GM12878 (cell line): ENCODE results near the gene HEATR1. TPM values are rescaled to one million over a fixed set of nuclear protein-coding genes. Genes with fewer than 3 reads are reported as not detected.

Experiments used
- BRCA1 ChIP-seq: IDR thresholded peaks from 2 replicates; pipeline ENCODE4 v1.6.1; 2011; ENCODE audit warnings: low read depth, low read length, improper control_type of control experiment
- CBX3 ChIP-seq: fragments of 200-600 bp; sonication (generic); IDR thresholded peaks from 2 replicates; pipeline ENCODE4 v1.6.1; 2016; ENCODE audit warnings: low read depth, borderline replicate concordance
- CEBPB ChIP-seq, 2 experiments: fragments of 150-350 bp in 1 of 2; IDR thresholded peaks; 2 replicates each; pipeline ENCODE4 v1.6.1; 2012 to 2014; ENCODE audit warnings: low read depth in 2 of 2, low read length in 2 of 2, borderline replicate concordance in 1 of 2, inconsistent platforms in 1 of 2
- CREB1 ChIP-seq: IDR thresholded peaks from 2 replicates; pipeline ENCODE4 v1.6.1; 2012; ENCODE audit warnings: low read depth, mild to moderate bottlenecking, inconsistent platforms
- DPF2 ChIP-seq: fragments of 450-650 bp; IDR thresholded peaks from 2 replicates; pipeline ENCODE4 v1.6.1; 2017; ENCODE audit warnings: mild to moderate bottlenecking
- EED ChIP-seq: sonication (generic); IDR thresholded peaks from 2 replicates; pipeline ENCODE4 v1.6.1; 2016; ENCODE audit warnings: antibody characterized with exemption, low read depth
- EP300 ChIP-seq, 2 experiments: fragments of 150-350 bp in 1 of 2; IDR thresholded peaks; 2 replicates each; pipeline ENCODE4 v1.6.1; 2011 to 2012; ENCODE audit warnings: low read depth in 2 of 2, low read length in 2 of 2, borderline replicate concordance in 1 of 2, improper control_type of control experiment in 1 of 2, inconsistent platforms in 1 of 2; ENCODE audit not compliant: control insufficient read depth in 1 of 2
- KDM1A ChIP-seq: fragments of 200-600 bp; sonication (generic); IDR thresholded peaks from 2 replicates; pipeline ENCODE4 v1.6.1; 2016; ENCODE audit warnings: borderline replicate concordance
- MEF2A ChIP-seq: IDR thresholded peaks from 2 replicates; pipeline ENCODE4 v1.6.1; 2011; ENCODE audit warnings: low read depth, mild to moderate bottlenecking, low read length, moderate library complexity; ENCODE audit not compliant: insufficient read depth
- MYB ChIP-seq: fragments of 150-350 bp; IDR thresholded peaks from 2 replicates; pipeline ENCODE4 v1.6.1; 2014; ENCODE audit warnings: mild to moderate bottlenecking, low read depth, low read length, borderline replicate concordance
- PAX8 ChIP-seq: fragments of 450-650 bp; IDR thresholded peaks from 2 replicates; pipeline ENCODE4 v1.6.1; 2017; ENCODE audit warnings: mild to moderate bottlenecking, moderate library complexity
- RB1 ChIP-seq: fragments of 450-650 bp; formaldehyde crosslinking; IDR thresholded peaks from 2 replicates; pipeline ENCODE4 v1.6.1; 2017; ENCODE audit warnings: mild to moderate bottlenecking, borderline replicate concordance
- RELA ChIP-seq: fragments of 450-650 bp; IDR thresholded peaks from 2 replicates; pipeline ENCODE4 v1.8.0; 2014; ENCODE audit warnings: borderline replicate concordance; ENCODE audit not compliant: partially characterized antibody
- SIN3A ChIP-seq: IDR thresholded peaks from 2 replicates; pipeline ENCODE4 v1.6.1; 2012; ENCODE audit warnings: low read depth, low read length, improper control_type of control experiment
- SIX5 ChIP-seq: IDR thresholded peaks from 2 replicates; pipeline ENCODE4 v1.6.1; 2011; ENCODE audit warnings: mild to moderate bottlenecking, low read depth, low read length, moderate library complexity; ENCODE audit not compliant: severe bottlenecking
- SP1 ChIP-seq: IDR thresholded peaks from one replicate; pipeline ENCODE4 v1.6.1; 2011; ENCODE audit warnings: low read depth, low read length
- SRF ChIP-seq, 2 experiments: IDR thresholded peaks; 2 replicates each; pipeline ENCODE4 v1.6.1; 2011; ENCODE audit warnings: low read depth in 2 of 2, low read length in 2 of 2, mild to moderate bottlenecking in 1 of 2, moderate library complexity in 1 of 2
- TAF1 ChIP-seq: IDR thresholded peaks from 2 replicates; pipeline ENCODE4 v1.6.1; 2011; ENCODE audit warnings: mild to moderate bottlenecking, low read depth, low read length, borderline replicate concordance
- TCF12 ChIP-seq: IDR thresholded peaks from 2 replicates; pipeline ENCODE4 v1.6.1; 2011; ENCODE audit warnings: low read depth, mild to moderate bottlenecking, low read length
- YY1 ChIP-seq: IDR thresholded peaks from 2 replicates; pipeline ENCODE4 v1.6.1; 2011; ENCODE audit warnings: low read depth, mild to moderate bottlenecking, low read length
- ZNF24 ChIP-seq: fragments of 450-650 bp; IDR thresholded peaks from 2 replicates; pipeline ENCODE4 v1.6.1; 2017; ENCODE audit warnings: antibody characterized with exemption, mild to moderate bottlenecking
- polyA plus RNA-seq, 11 experiments: library from polyadenylated mRNA; depleted of rRNA in 4 of 11; unstranded in 6 of 11; stranded (reverse) in 5 of 11; fragments of >200 nt; fragmentation: Nextera tagmentation in 4 of 11; fragmentation: Illumina TruSeq in 1 of 11; extraction: Ambion mirVana in 4 of 11; extraction: Trizol in 1 of 11; gene quantifications; 1 replicate in 1 of 11; 2 replicates in 10 of 11; pipeline versions ENCODE4 v1.2.1 to v1.2.3, GENCODE V29; 2011 to 2016; ENCODE audit warnings: inconsistent platforms in 2 of 11, missing spikeins in 2 of 11, low read depth in 1 of 11
- total RNA-seq, 4 experiments: library from RNA; depleted of rRNA in 3 of 4; stranded (reverse); fragments of >200 nt in 3 of 4; fragmentation: Illumina TruSeq in 1 of 4; extraction: Trizol in 1 of 4; gene quantifications; 2 replicates each; pipeline versions ENCODE4 v1.2.1 to v1.2.3, GENCODE V29; 2013 to 2021
- TF ChIP-seq, protein P1 (sequence below): fragments of 450-650 bp; IDR thresholded peaks from 2 replicates; pipeline ENCODE4 v1.6.1; 2017; ENCODE audit warnings: borderline replicate concordance
- TF ChIP-seq, protein P2 (sequence below): fragments of 150-350 bp; IDR thresholded peaks from 2 replicates; pipeline ENCODE4 v1.6.1; 2014; ENCODE audit warnings: mild to moderate bottlenecking, low read depth, low read length
- TF ChIP-seq, protein P3 (sequence below): IDR thresholded peaks from 2 replicates; pipeline ENCODE4 v1.6.1; 2011; ENCODE audit warnings: borderline replicate concordance, low read depth, mild to moderate bottlenecking, moderate library complexity, low read length; ENCODE audit not compliant: insufficient read depth, poor library complexity, severe bottlenecking
- TF ChIP-seq, protein P4 (sequence below): IDR thresholded peaks from 2 replicates; pipeline ENCODE4 v1.6.1; 2011; ENCODE audit warnings: mild to moderate bottlenecking, low read depth, low read length, moderate library complexity; ENCODE audit not compliant: insufficient replicate concordance

The HEATR1 gene
- total and polyA plus RNA-seq, 10 of the 15 experiments (the other 5 are each of a cell fraction or from before 2014, with no cell fraction given), result 8.6 to 72.3 (median 41.9) TPM

GRCh38 chr1:236524142-236524894 is 80.0 kb downstream of the HEATR1 start (continued):
- TF ChIP-seq TAF1, result peak; percentile 37; the same call in 1 of the 2 replicates
- no peak for TF ChIP-seq RELA
- no peak for TF ChIP-seq ZNF24
- TF ChIP-seq BRCA1, result no peak
- TF ChIP-seq RB1, result peak; percentile 36; the same call in 1 of the 2 replicates
- TF ChIP-seq DPF2, result 0 out of 2 replicates have a peak, but pooled peaks have one; percentile 50
- TF ChIP-seq PAX8, result no peak
- peak; percentile 86 for TF ChIP-seq YY1
- TF ChIP-seq MYB, result no peak
- TF ChIP-seq SRF (IDR thresholded peaks at IDR 0.05; ENCODE audit: low read depth in 2 of 2, low read length in 2 of 2), result 0 out of 4 replicates have a peak, but pooled peaks of 1 of the 2 experiments have one; percentile 23
- TF ChIP-seq, protein P1, sequence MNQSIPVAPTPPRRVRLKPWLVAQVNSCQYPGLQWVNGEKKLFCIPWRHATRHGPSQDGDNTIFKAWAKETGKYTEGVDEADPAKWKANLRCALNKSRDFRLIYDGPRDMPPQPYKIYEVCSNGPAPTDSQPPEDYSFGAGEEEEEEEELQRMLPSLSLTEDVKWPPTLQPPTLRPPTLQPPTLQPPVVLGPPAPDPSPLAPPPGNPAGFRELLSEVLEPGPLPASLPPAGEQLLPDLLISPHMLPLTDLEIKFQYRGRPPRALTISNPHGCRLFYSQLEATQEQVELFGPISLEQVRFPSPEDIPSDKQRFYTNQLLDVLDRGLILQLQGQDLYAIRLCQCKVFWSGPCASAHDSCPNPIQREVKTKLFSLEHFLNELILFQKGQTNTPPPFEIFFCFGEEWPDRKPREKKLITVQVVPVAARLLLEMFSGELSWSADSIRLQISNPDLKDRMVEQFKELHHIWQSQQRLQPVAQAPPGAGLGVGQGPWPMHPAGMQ, result no peak
- no peak for TF ChIP-seq EED
- no peak for TF ChIP-seq CEBPB (IDR thresholded peaks at IDR 0.05; ENCODE audit: borderline replicate concordance in 1 of 2, low read depth in 2 of 2, low read length in 2 of 2)
- no peak for TF ChIP-seq KDM1A
- no peak; the same call in 1 of the 2 replicates for TF ChIP-seq CREB1
- no peak for TF ChIP-seq TCF12
- TF ChIP-seq, protein P2, sequence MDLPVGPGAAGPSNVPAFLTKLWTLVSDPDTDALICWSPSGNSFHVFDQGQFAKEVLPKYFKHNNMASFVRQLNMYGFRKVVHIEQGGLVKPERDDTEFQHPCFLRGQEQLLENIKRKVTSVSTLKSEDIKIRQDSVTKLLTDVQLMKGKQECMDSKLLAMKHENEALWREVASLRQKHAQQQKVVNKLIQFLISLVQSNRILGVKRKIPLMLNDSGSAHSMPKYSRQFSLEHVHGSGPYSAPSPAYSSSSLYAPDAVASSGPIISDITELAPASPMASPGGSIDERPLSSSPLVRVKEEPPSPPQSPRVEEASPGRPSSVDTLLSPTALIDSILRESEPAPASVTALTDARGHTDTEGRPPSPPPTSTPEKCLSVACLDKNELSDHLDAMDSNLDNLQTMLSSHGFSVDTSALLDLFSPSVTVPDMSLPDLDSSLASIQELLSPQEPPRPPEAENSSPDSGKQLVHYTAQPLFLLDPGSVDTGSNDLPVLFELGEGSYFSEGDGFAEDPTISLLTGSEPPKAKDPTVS, result no peak
- TF ChIP-seq SP1, result no peak
- TF ChIP-seq, protein P3, sequence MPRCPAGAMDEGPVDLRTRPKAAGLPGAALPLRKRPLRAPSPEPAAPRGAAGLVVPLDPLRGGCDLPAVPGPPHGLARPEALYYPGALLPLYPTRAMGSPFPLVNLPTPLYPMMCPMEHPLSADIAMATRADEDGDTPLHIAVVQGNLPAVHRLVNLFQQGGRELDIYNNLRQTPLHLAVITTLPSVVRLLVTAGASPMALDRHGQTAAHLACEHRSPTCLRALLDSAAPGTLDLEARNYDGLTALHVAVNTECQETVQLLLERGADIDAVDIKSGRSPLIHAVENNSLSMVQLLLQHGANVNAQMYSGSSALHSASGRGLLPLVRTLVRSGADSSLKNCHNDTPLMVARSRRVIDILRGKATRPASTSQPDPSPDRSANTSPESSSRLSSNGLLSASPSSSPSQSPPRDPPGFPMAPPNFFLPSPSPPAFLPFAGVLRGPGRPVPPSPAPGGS, result no peak
- TF ChIP-seq CBX3, result no peak
- no peak for TF ChIP-seq SIX5
- TF ChIP-seq EP300 (IDR thresholded peaks at IDR 0.05; ENCODE audit: borderline replicate concordance in 1 of 2, control insufficient read depth in 1 of 2, low read depth in 2 of 2, low read length in 2 of 2), result peak; percentile 36 to 45; a peak in 2 of 4 replicates
- TF ChIP-seq, protein P4, sequence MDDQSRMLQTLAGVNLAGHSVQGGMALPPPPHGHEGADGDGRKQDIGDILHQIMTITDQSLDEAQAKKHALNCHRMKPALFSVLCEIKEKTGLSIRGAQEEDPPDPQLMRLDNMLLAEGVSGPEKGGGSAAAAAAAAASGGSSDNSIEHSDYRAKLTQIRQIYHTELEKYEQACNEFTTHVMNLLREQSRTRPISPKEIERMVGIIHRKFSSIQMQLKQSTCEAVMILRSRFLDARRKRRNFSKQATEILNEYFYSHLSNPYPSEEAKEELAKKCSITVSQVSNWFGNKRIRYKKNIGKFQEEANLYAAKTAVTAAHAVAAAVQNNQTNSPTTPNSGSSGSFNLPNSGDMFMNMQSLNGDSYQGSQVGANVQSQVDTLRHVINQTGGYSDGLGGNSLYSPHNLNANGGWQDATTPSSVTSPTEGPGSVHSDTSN, result no peak
- TF ChIP-seq SIN3A, result no peak
- TF ChIP-seq MEF2A, result no peak
